MCF 10A (cell line): ENCODE data around the gene PTRH1. TPM values are rescaled to one million over a fixed set of nuclear protein-coding genes. Genes with fewer than 3 reads are reported as not detected.

Experiments
- BruUV-seq: library from RNA; stranded (reverse); fragments of 400-500 nt; replicated peaks from 2 replicates; lab custom pipeline; 2021; lab: Mats Ljungman, UMichigan
- CTCF ChIA-PET: fragments of 300-600 bp; sonication (Branson Sonifier 250); formaldehyde crosslinking; extraction: SDS; loops from one replicate; lab custom pipeline; 2021; ENCODE audit warnings: antibody characterized with exemption, inconsistent platforms; lab: Yijun Ruan, JAX
- POLR2A ChIA-PET: fragments of 300-600, 350-650 bp; sonication (Branson Sonifier 250); formaldehyde crosslinking; extraction: SDS; loops from one replicate; lab custom pipeline; 2020; ENCODE audit warnings: antibody characterized with exemption, inconsistent platforms; lab: Yijun Ruan, JAX
- DNase-seq: peaks from one replicate; pipeline ENCODE4 v3.0.0-alpha.2; 2018; ENCODE audit not compliant: unreplicated experiment
- H3K27ac Mint-ChIP-seq: one replicate; pipeline ENCODE4 v1.8.0; 2022; ENCODE audit warnings: mild to moderate bottlenecking, low read depth, mixed read lengths; ENCODE audit not compliant: unreplicated experiment
- H3K27me3 Mint-ChIP-seq: one replicate; pipeline ENCODE4 v1.8.0; 2022; ENCODE audit warnings: mixed read lengths; ENCODE audit not compliant: insufficient read depth, unreplicated experiment
- H3K36me3 Mint-ChIP-seq: one replicate; pipeline ENCODE4 v1.8.0; 2022; ENCODE audit warnings: mild to moderate bottlenecking, moderate library complexity, mixed read lengths; ENCODE audit not compliant: insufficient read depth, unreplicated experiment
- H3K4me1 Mint-ChIP-seq: one replicate; pipeline ENCODE4 v1.8.0; 2022; ENCODE audit warnings: mixed read lengths; ENCODE audit not compliant: insufficient read depth, unreplicated experiment
- H3K4me3 Mint-ChIP-seq: one replicate; pipeline ENCODE4 v1.8.0; 2022; ENCODE audit warnings: mild to moderate bottlenecking, moderate library complexity, mixed read lengths; ENCODE audit not compliant: unreplicated experiment
- H3K9me3 Mint-ChIP-seq: one replicate; pipeline ENCODE4 v1.8.0; 2022; ENCODE audit warnings: mixed read lengths; ENCODE audit not compliant: unreplicated experiment
- intact Hi-C: fragments of 100-400 bp; cut with micrococcal nuclease; formaldehyde crosslinking; loops from 2 replicates; pipeline ENCODE4 v1.14.1; 2022
- total RNA-seq: library from RNA; stranded (reverse); gene quantifications from 2 replicates; pipeline ENCODE4 v1.2.3, GENCODE V29; 2022
- TF ChIP-seq, protein P1 (sequence below): fragments of 200-600 bp; IDR thresholded peaks from one replicate; pipeline ENCODE4 v1.8.0; 2022; ENCODE audit warnings: antibody characterized with exemption, mild to moderate bottlenecking; ENCODE audit not compliant: unreplicated experiment

PTRH1 gene
- total RNA-seq, 1 experiment from 2014 or later: 35.2 TPM

DNA sequence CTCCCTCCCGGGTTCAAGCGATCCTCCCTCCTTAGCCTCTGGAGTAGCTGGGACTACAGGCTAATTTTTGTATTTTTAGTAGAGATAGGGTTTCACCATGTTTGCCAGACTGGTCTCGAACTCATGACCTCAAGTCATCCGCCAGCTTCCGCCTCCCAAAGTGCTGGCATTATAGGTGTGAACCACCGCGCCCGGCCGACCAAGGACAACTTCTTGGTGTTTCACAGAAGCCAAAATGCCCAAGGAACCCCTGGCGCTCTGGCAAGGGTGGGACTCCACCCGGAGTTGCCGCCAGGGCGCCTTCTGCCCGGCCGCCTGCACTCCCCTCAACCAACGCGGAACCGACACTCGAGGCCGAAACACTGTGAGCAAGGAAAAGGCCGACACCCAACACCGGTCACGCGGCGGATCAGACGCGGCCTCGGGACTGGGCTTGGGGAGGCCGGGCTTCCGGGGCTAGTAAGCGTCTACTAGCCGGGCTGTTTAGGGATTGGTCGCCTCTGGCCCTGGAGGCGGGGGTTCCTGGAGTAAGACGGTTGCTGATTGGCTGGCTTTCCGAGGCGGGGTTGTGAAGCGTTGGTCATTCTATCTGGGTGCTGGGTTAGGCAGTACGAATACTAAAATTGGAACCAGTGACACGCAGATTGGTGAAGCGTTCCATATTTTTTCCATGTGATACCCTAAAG lies 16.3 kb downstream of the PTRH1 start:
- peak overlapping the region; percentile 98 for H3K27ac Mint-ChIP-seq
- CTCF ChIA-PET: interaction anchor here (0.6 kb wide), 4 partner anchors 93 to 678 kb away, joined by 3 to 4 read pairs (median 3); no protein-coding TSS in a partner anchor

DNA sequence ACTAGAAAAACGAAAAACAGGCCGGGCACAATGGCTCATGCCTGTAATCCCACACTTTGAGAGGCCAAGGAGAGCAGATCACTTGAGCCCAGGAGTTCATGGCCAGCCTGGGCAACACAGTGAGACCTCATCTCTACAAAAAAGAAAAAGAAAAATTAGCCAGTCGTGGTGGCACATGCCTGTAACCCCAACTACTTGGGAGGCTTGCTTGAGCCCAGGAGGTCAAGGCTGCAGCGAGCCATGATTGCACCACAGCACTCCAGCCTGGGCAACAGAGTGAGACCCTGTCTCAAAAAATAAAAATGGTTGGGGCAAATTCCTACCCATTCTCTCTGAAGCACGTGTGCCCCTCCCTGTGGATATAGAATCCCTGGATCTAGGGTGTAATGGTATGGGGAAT lies 17.1 kb downstream of the PTRH1 start:
- H3K4me1 Mint-ChIP-seq: peaks cover 7% of the 10 kb centered on the region
- intact Hi-C loops: no loop called here
- H3K9me3 Mint-ChIP-seq: no peaks in the 10 kb centered on the region
- TF ChIP-seq, protein P1, sequence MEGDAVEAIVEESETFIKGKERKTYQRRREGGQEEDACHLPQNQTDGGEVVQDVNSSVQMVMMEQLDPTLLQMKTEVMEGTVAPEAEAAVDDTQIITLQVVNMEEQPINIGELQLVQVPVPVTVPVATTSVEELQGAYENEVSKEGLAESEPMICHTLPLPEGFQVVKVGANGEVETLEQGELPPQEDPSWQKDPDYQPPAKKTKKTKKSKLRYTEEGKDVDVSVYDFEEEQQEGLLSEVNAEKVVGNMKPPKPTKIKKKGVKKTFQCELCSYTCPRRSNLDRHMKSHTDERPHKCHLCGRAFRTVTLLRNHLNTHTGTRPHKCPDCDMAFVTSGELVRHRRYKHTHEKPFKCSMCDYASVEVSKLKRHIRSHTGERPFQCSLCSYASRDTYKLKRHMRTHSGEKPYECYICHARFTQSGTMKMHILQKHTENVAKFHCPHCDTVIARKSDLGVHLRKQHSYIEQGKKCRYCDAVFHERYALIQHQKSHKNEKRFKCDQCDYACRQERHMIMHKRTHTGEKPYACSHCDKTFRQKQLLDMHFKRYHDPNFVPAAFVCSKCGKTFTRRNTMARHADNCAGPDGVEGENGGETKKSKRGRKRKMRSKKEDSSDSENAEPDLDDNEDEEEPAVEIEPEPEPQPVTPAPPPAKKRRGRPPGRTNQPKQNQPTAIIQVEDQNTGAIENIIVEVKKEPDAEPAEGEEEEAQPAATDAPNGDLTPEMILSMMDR: no peak
- BruUV-seq: no TSS peak
- H3K27me3 Mint-ChIP-seq: no peaks in the 10 kb centered on the region
- ChIA-PET POLR2A (interaction anchor here (0.7 to 2.6 kb wide), 4 partner anchors 13 to 87 kb away, joined by 3 to 7 read pairs (median 4); partner anchors contain the start of gene STXBP1), CTCF (interaction anchor here (0.6 kb wide), 1 partner anchor 92 kb away, joined by 3 read pairs; no protein-coding TSS in a partner anchor)
- H3K27ac Mint-ChIP-seq: no peak overlapping the region
- H3K4me3 Mint-ChIP-seq: no peak overlapping the region
- peaks cover 13% of the 10 kb centered on the region for H3K36me3 Mint-ChIP-seq
- no peak for DNase-seq

More for the DNA sequence above, 16.3 kb downstream of the PTRH1 start:
- H3K27me3 Mint-ChIP-seq: no peaks in the 10 kb centered on the region
- TSS peak; percentile 84 for BruUV-seq
- peak; percentile 97 for DNase-seq
- H3K36me3 Mint-ChIP-seq: peaks cover 13% of the 10 kb centered on the region
- TF ChIP-seq, protein P1: no peak
- peak overlapping the region; percentile 73 for H3K4me3 Mint-ChIP-seq
- peaks cover 7% of the 10 kb centered on the region for H3K4me1 Mint-ChIP-seq
- H3K9me3 Mint-ChIP-seq: no peaks in the 10 kb centered on the region
- intact Hi-C loops: no loop called here
- POLR2A ChIA-PET: interaction anchor here (0.7 to 2.6 kb wide), 4 partner anchors 14 to 88 kb away, joined by 3 to 7 read pairs (median 4); partner anchors contain the start of gene STXBP1

DNA sequence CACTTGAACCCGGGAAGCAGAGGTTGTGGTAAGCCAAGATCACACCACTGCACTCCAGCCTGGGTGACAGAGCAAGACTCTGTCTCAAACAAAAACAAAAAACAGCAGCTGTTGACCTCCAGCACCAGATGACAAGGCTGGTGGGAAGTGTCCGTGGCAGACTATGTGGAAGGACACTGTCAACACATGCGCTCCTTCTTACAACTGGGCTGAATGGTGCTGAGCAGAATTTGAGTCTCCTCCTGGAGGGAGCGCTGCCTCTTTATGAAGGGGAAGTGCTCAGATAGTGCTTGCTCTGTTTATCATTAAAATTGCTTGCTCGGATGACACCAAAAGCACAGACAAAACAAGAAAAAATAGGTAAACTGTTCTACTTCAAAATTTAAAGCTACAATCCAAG lies 17.9 kb downstream of the PTRH1 start:
- TF ChIP-seq, protein P1: no peak
- CTCF ChIA-PET: no interaction called here
- POLR2A ChIA-PET: interaction anchor here (0.7 kb wide), 1 partner anchor 44 kb away, joined by 4 read pairs; no protein-coding TSS in a partner anchor
- intact Hi-C loops: no loop called here
- Mint-ChIP-seq H3K4me1 (peaks cover 7% of the 10 kb centered on the region), H3K27me3 (no peaks in the 10 kb centered on the region), H3K4me3 (no peak overlapping the region), H3K9me3 (no peaks in the 10 kb centered on the region), H3K36me3 (peaks cover 13% of the 10 kb centered on the region), H3K27ac (no peak overlapping the region)
- no TSS peak for BruUV-seq
- DNase-seq: no peak

DNA sequence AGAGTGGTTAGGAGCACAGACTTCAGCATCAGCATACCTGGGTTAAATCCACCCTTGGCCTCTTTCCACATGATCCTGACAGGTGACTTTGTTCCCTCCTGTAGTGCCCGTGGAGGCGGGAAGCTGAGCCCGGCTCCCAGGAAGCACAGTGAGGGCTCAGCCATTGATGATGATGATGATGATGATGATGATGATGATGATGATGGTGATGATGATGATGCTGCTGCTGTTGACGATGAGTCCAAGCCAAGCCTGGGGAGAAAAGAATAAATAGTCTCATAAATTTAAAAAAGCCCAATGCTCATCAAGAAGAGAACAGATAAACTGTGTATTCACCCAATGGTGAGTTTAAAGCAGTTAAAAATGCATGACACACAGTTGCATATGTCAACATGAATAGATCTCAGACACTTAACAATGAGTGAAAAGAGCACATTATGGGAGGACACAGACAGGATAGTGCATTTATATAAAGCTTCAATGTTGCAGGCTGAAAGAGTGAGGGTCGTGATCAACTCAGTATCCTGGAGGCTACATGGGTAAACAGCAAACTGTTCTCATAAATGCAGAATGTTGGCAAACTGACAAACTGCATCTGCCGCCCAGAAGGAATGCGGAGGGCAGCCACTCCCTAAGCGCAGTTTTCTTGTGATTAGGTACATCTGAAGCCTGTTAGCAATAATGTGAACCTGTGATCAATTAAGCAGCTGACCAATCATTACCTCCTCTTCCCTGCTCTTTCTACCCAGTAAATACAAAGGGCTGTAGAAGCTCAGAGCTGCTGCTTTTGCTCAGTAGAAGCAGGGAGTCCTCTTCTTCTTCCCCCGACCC lies 20.4 kb downstream of the PTRH1 start:
- no peaks in the 10 kb centered on the region for H3K27me3 Mint-ChIP-seq
- intact Hi-C loops: no loop called here
- no TSS peak for BruUV-seq
- ChIA-PET POLR2A (no interaction called here), CTCF (no interaction called here)
- H3K36me3 Mint-ChIP-seq: peaks cover 7% of the 10 kb centered on the region
- no peaks in the 10 kb centered on the region for H3K9me3 Mint-ChIP-seq
- TF ChIP-seq, protein P1: no peak
- no peak for DNase-seq
- H3K4me3 Mint-ChIP-seq: no peak overlapping the region
- peaks cover 7% of the 10 kb centered on the region for H3K4me1 Mint-ChIP-seq
- no peak overlapping the region for H3K27ac Mint-ChIP-seq
